EH (cell line): ENCODE results near the gene RAB26.
"Not testable (repeated sequence)": the region's sequence is repeated elsewhere in the genome, so short reads cannot be mapped to it uniquely, and the experiment has no call there.

Source experiments
- DNase-seq: peaks from one replicate; pipeline ENCODE4 v3.0.0-alpha.2; 2015; ENCODE audit warnings: low read depth

The RAB26 gene

DNA sequence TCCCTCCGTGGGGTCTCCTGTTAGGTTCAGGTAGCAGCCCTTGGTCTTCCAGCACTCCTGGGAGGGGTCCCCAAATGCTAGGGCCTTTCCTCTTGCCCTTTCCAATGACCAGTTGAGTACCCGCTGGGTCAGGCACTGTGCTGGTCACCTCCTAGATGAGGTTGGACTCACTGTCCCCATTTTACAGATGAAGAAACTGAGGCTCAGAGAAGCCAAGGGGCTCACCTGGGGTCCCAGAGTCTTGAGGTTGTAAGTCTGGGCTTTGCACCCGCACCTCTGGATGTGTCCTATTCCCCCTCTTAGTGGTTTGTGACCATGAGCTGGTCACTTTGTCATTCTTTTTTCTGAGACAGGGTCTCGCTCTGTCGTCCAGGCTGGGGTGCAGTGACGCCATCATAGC lies 49.3 kb downstream of the RAB26 start:
- no peak for DNase-seq

DNA sequence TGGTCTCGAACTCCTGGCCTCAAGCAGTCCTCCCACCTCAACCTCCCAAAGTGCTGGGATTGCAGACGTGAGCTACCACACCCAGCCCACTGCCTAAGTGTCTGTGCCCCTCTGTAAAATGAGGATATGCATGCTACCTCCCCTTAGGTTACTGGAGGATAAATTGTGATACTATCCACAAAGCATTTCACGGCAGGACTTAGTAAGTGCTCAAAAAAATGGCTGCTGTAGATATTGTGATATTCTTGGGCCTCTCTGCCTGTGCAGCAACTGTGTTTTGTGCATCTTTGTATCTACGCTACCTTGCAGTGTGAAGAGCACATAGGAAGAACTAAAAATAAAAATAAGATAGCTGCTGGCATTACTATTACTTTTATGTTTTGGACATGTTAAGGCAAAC lies 49.9 kb downstream of the RAB26 start:
- DNase-seq: no peak

DNA sequence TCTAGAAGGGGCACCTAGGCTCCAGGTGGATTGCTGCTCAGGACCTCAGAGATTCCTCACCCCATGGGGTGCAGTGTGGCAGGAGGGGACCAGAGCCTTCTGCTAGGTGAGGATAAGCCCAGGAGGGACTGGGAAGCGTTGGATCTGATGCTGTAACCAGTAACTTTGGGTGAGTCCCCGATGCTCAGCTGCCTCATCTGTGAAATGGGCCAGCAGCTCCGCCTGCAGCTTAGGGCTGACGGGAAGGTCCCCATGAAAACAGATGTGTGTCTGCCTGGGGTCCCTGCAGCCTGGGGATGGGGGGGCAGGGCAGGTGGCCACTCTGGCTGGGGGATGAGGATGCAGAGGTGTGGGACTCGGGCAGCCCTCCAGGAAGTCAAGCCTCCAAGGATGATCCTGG lies 50.7 kb downstream of the RAB26 start:
- no peak for DNase-seq

DNA sequence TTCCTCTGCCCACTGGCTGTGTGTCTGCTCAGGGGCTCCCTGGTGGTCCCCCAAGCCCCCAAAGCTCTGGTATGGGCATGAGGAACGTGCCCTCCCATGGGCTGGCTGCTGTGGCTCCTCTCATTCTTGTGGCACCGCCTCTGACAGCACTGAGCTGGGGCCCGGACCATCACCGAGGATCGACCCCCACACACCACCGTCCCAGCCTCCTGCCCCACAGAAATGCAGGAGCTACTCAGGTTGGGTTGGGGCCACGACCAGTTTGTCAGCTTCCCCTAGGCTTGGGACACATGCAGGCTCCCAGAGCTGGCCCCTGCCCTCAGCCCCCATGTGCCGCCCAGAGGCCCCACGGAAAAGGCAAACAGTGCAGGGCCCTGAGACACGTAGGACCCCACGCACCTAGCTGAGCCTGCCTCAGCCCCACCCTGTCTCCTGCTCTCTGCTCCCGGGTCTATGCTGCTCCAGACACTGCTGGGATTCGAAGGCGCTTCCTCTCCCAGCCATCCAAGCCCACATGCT lies 51.3 kb downstream of the RAB26 start:
- DNase-seq: no peak

DNA sequence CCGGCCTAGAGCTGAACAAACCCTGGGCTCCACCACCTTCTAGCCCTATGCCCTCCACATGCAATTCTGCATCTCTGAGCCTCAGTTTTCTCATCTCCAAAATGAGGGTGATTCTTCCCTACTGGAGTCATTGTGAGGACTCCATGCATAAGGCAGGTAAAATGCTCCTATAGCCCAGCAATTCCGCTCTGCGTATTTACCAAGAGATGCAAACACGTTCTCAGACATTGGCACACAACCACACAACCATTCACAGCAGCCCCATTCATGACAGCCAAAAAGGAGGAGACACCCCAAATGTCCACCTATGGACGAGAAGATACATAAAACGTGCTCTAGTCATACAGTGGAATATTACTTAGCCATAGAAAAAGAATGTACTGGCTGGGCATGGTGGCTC lies 51.9 kb downstream of the RAB26 start:
- no peak for DNase-seq

DNA sequence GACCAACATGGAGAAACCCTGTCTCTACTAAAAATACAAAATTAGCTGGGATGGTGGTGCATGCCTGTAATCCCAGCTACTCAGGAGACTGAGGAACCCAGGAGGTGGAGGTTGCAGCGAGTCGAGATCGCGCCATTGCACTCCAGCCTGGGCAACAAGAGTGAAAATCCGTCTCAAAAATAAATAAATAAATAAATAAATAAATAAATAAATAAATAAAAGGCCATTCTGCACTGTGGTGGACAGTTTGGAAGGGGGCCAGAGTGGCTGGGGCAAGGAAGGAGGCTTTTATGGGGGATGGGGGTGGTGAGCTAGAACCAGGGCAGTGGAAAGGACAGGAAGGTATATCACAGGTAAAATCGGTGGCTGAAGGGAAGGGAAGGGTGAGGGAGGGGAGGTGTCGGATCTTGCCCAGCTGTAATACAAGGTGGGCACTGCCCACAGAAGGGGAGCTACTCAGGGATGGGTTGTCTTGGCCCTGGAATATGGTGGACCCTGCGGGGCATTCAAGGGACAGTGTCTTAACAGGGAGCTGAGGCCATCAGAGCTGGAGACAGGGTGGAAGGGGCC lies 54.8 kb downstream of the RAB26 start:
- not testable (repeated sequence) for DNase-seq
